KOPT-K1 (cell line): ENCODE results near the gene DNASE1.

Experiments
- H3K27ac ChIP-seq: fragments of 200-600 bp; sonication (generic); 2 replicates; pipeline ENCODE4 v1.5.1; 2016; ENCODE audit warnings: antibody characterized with exemption, mild to moderate bottlenecking, low read depth, low read length; ENCODE audit not compliant: poor library complexity, severe bottlenecking
- H3K36me3 ChIP-seq: fragments of 200-600 bp; sonication (generic); 2 replicates; pipeline ENCODE4 v1.5.1; 2017; ENCODE audit warnings: antibody characterized with exemption, mild to moderate bottlenecking, low read length, moderate library complexity; ENCODE audit not compliant: insufficient read depth
- H3K9me3 ChIP-seq: fragments of 200-600 bp; sonication (generic); 2 replicates; pipeline ENCODE4 v1.5.1; 2017; ENCODE audit warnings: antibody characterized with exemption, low read length, mild to moderate bottlenecking; ENCODE audit not compliant: insufficient read depth, poor library complexity, severe bottlenecking

The DNASE1 gene

GRCh38 chr16:3625911-3626732 is 28.4 kb upstream of the DNASE1 start:
- no peaks in the 10 kb centered on the region for H3K36me3 ChIP-seq
- no peaks in the 10 kb centered on the region for H3K9me3 ChIP-seq
- peak overlapping the region; percentile 70 for H3K27ac ChIP-seq

GRCh38 chr16:3637371-3637923 is 17.0 kb upstream of the DNASE1 start:
- no peaks in the 10 kb centered on the region for H3K9me3 ChIP-seq
- peaks cover 13% of the 10 kb centered on the region; the same call in 1 of the 2 replicates for H3K36me3 ChIP-seq
- peak overlapping the region; percentile 68 for H3K27ac ChIP-seq

- Histone ChIP-seq H3K9me3 (no peaks in the 10 kb centered on the region), H3K36me3 (peaks cover 23% of the 10 kb centered on the region; the same call in 1 of the 2 replicates), H3K27ac (no peak overlapping the region)
Observed at GRCh38 chr16:3638916-3639644, 15.4 kb upstream of the DNASE1 start.

- peaks cover 25% of the 10 kb centered on the region; the same call in 1 of the 2 replicates for H3K36me3 ChIP-seq
- no peak overlapping the region for H3K27ac ChIP-seq
- H3K9me3 ChIP-seq, result no peaks in the 10 kb centered on the region
Observed at GRCh38 chr16:3640207-3640606, 14.3 kb upstream of the DNASE1 start.

- H3K9me3 ChIP-seq, result no peaks in the 10 kb centered on the region
- peaks cover 26% of the 10 kb centered on the region; the same call in 1 of the 2 replicates for H3K36me3 ChIP-seq
- no peak overlapping the region for H3K27ac ChIP-seq
Observed at GRCh38 chr16:3640632-3641501, 13.6 kb upstream of the DNASE1 start.

- H3K36me3 ChIP-seq, result peaks cover 26% of the 10 kb centered on the region; the same call in 1 of the 2 replicates
- no peaks in the 10 kb centered on the region for H3K9me3 ChIP-seq
- H3K27ac ChIP-seq, result no peak overlapping the region
Observed at GRCh38 chr16:3641801-3642396, 12.6 kb upstream of the DNASE1 start.

GRCh38 chr16:3642397-3643094 is 11.9 kb upstream of the DNASE1 start:
- H3K9me3 ChIP-seq, result no peaks in the 10 kb centered on the region
- no peak overlapping the region for H3K27ac ChIP-seq
- peaks cover 26% of the 10 kb centered on the region; the same call in 1 of the 2 replicates for H3K36me3 ChIP-seq

GRCh38 chr16:3643095-3643730 is 11.3 kb upstream of the DNASE1 start:
- peaks cover 26% of the 10 kb centered on the region; the same call in 1 of the 2 replicates for H3K36me3 ChIP-seq
- no peak overlapping the region for H3K27ac ChIP-seq
- H3K9me3 ChIP-seq, result no peaks in the 10 kb centered on the region

- peaks cover 26% of the 10 kb centered on the region; the same call in 1 of the 2 replicates for H3K36me3 ChIP-seq
- no peak overlapping the region for H3K27ac ChIP-seq
- H3K9me3 ChIP-seq, result no peaks in the 10 kb centered on the region
Observed at GRCh38 chr16:3645108-3645503, 9.4 kb upstream of the DNASE1 start.

- Histone ChIP-seq H3K36me3 (peaks cover 26% of the 10 kb centered on the region; the same call in 1 of the 2 replicates), H3K27ac (no peak overlapping the region), H3K9me3 (no peaks in the 10 kb centered on the region)
Observed at GRCh38 chr16:3645504-3646347, 8.8 kb upstream of the DNASE1 start.

- no peak overlapping the region for H3K27ac ChIP-seq
- H3K36me3 ChIP-seq, result peaks cover 26% of the 10 kb centered on the region; the same call in 1 of the 2 replicates
- no peaks in the 10 kb centered on the region for H3K9me3 ChIP-seq
Observed at GRCh38 chr16:3646348-3646920, 8.1 kb upstream of the DNASE1 start.

- Histone ChIP-seq H3K36me3 (peaks cover 49% of the 10 kb centered on the region), H3K9me3 (no peaks in the 10 kb centered on the region), H3K27ac (no peak overlapping the region)
Observed at GRCh38 chr16:3650631-3651265, 3.7 kb upstream of the DNASE1 start.
